ENCODE data around the gene SSNA1.

- TF ChIP-seq EZH2 (IDR thresholded peaks at IDR 0.05), result no peak
- TF ChIP-seq FOXP2 (optimal IDR thresholded peaks at IDR 0.05; ENCODE audit: control extremely low read depth, extremely low read length, insufficient read depth), result no peak
- TF ChIP-seq POLR2AphosphoS5 (IDR thresholded peaks at IDR 0.05; ENCODE audit: borderline replicate concordance, low read depth, low read length), result no peak
These were observed 41.6 kb downstream of the SSNA1 start for GRCh38 chr9:137229903-137230704.
